H9 (cell line): ENCODE data around the gene PRSS8. TPM values are rescaled to one million over a fixed set of nuclear protein-coding genes. Genes with fewer than 3 reads are reported as not detected.

Experiments
- DNase-seq: peaks from one replicate; pipeline ENCODE4 v3.0.0-alpha.2; 2017
- H2AFZ ChIP-seq: one replicate; pipeline ENCODE4 v1.6.1; 2013; ENCODE audit warnings: mild to moderate bottlenecking, low read length, control low read depth, moderate library complexity
- H2AK5ac ChIP-seq: 2 replicates; pipeline ENCODE4 v1.6.1; 2013; ENCODE audit warnings: low read length, control low read depth, mixed read lengths; ENCODE audit not compliant: insufficient read length
- H2BK120ac ChIP-seq: one replicate; pipeline ENCODE4 v1.6.1; 2013; ENCODE audit warnings: low read depth, mild to moderate bottlenecking, low read length, control low read depth, inconsistent platforms; ENCODE audit not compliant: poor library complexity, severe bottlenecking
- H2BK12ac ChIP-seq: 2 replicates; pipeline ENCODE4 v1.6.1; 2013; ENCODE audit warnings: low read length, control low read depth, mixed read lengths, low read depth; ENCODE audit not compliant: insufficient read length
- H2BK15ac ChIP-seq: 2 replicates; pipeline ENCODE4 v1.6.1; 2013; ENCODE audit warnings: low read depth, low read length, control low read depth
- H2BK20ac ChIP-seq: one replicate; pipeline ENCODE4 v1.6.1; 2013; ENCODE audit warnings: low read depth, mild to moderate bottlenecking, low read length, control low read depth, inconsistent platforms; ENCODE audit not compliant: poor library complexity, severe bottlenecking
- H2BK5ac ChIP-seq: 2 replicates; pipeline ENCODE4 v1.6.1; 2013; ENCODE audit warnings: low read length, control low read depth, mixed read lengths; ENCODE audit not compliant: insufficient read length
- H3K14ac ChIP-seq: 2 replicates; pipeline ENCODE4 v1.6.1; 2013; ENCODE audit warnings: low read length, control low read depth; ENCODE audit not compliant: insufficient read depth
- H3K18ac ChIP-seq: 2 replicates; pipeline ENCODE4 v1.6.1; 2013; ENCODE audit warnings: low read depth, mild to moderate bottlenecking, mixed read lengths, low read length, control low read depth; ENCODE audit not compliant: insufficient read length
- H3K23ac ChIP-seq: 2 replicates; pipeline ENCODE4 v1.6.1; 2013; ENCODE audit warnings: low read length, control low read depth, mixed read lengths, low read depth; ENCODE audit not compliant: insufficient read length
- H3K23me2 ChIP-seq: 2 replicates; pipeline ENCODE4 v1.6.1; 2013; ENCODE audit warnings: low read depth, mild to moderate bottlenecking, mixed read lengths, low read length, control low read depth; ENCODE audit not compliant: insufficient read length, poor library complexity, severe bottlenecking
- H3K27ac ChIP-seq: 2 replicates; pipeline ENCODE4 v1.5.1; 2013; ENCODE audit warnings: low read length, control low read depth, mixed read lengths, low read depth; ENCODE audit not compliant: insufficient read length
- H3K27me3 ChIP-seq: 2 replicates; pipeline ENCODE4 v1.6.1; 2013; ENCODE audit warnings: low read length, control low read depth, inconsistent platforms; ENCODE audit not compliant: insufficient read depth
- H3K4ac ChIP-seq: 2 replicates; pipeline ENCODE4 v1.6.1; 2013; ENCODE audit warnings: low read depth, mild to moderate bottlenecking, control low read depth, inconsistent platforms, low read length, moderate library complexity
- H3K4me1 ChIP-seq: 2 replicates; pipeline ENCODE4 v1.6.1; 2013; ENCODE audit warnings: low read length, control low read depth, inconsistent platforms; ENCODE audit not compliant: insufficient read depth
- H3K4me2 ChIP-seq: 2 replicates; pipeline ENCODE4 v1.6.1; 2013; ENCODE audit warnings: low read length, control low read depth, mixed read lengths; ENCODE audit not compliant: insufficient read length, insufficient read depth
- H3K56ac ChIP-seq: 2 replicates; pipeline ENCODE4 v1.6.1; 2013; ENCODE audit warnings: low read depth, mild to moderate bottlenecking, mixed read lengths, low read length, control low read depth; ENCODE audit not compliant: insufficient read length
- H3K79me1 ChIP-seq: 2 replicates; pipeline ENCODE4 v1.6.1; 2013; ENCODE audit warnings: low read depth, mild to moderate bottlenecking, moderate library complexity, low read length, control low read depth, inconsistent platforms; ENCODE audit not compliant: insufficient read depth, poor library complexity, severe bottlenecking
- H3K79me2 ChIP-seq: 2 replicates; pipeline ENCODE4 v1.6.1; 2013; ENCODE audit warnings: low read length, control low read depth, inconsistent platforms; ENCODE audit not compliant: insufficient read depth
- H3K9ac ChIP-seq: 2 replicates; pipeline ENCODE4 v1.6.1; 2013; ENCODE audit warnings: low read length, control low read depth, mixed read lengths; ENCODE audit not compliant: insufficient read length; ENCODE audit errors: extremely low read depth
- H3K9me3 ChIP-seq: one replicate; pipeline ENCODE4 v1.6.1; 2013; ENCODE audit warnings: low read depth, low read length, inconsistent platforms; ENCODE audit not compliant: control insufficient read depth
- H3T11ph ChIP-seq: one replicate; pipeline ENCODE4 v1.6.1; 2013; ENCODE audit warnings: mild to moderate bottlenecking, low read length, control low read depth, inconsistent platforms
- H4K20me1 ChIP-seq: one replicate; pipeline ENCODE4 v1.6.1; 2013; ENCODE audit not compliant: control insufficient read depth, insufficient read length, insufficient read depth
- H4K5ac ChIP-seq: 2 replicates; pipeline ENCODE4 v1.6.1; 2013; ENCODE audit warnings: low read depth, mild to moderate bottlenecking, mixed read lengths, low read length, control low read depth; ENCODE audit not compliant: insufficient read length
- H4K8ac ChIP-seq: replicated peaks from 2 replicates; pipeline ENCODE4 v1.6.1; 2013; ENCODE audit warnings: low read length, control low read depth, mixed read lengths, low read depth; ENCODE audit not compliant: insufficient read length
- H4K91ac ChIP-seq: 2 replicates; pipeline ENCODE4 v1.6.1; 2013; ENCODE audit warnings: low read depth, mild to moderate bottlenecking, moderate library complexity, mixed read lengths, low read length, control low read depth; ENCODE audit not compliant: insufficient read length
- H3K27ac Mint-ChIP-seq, 3 experiments: 2 replicates in 2 of 3; 3 replicates in 1 of 3; pipeline ENCODE4 v1.8.0; 2020 to 2021; ENCODE audit warnings: mixed read lengths in 3 of 3, mild to moderate bottlenecking in 1 of 3, moderate library complexity in 1 of 3
- H3K27me3 Mint-ChIP-seq: 2 replicates; pipeline ENCODE4 v1.8.0; 2021; ENCODE audit warnings: low read depth, mild to moderate bottlenecking, moderate library complexity, mixed read lengths
- H3K36me3 Mint-ChIP-seq, 3 experiments: 2 replicates in 2 of 3; 3 replicates in 1 of 3; pipeline ENCODE4 v1.8.0; 2020 to 2021; ENCODE audit warnings: low read depth in 3 of 3, mixed read lengths in 3 of 3; ENCODE audit not compliant: insufficient read depth in 1 of 3
- H3K4me1 Mint-ChIP-seq, 2 experiments: 2 replicates each; pipeline ENCODE4 v1.8.0; 2020; ENCODE audit warnings: mixed read lengths in 2 of 2
- H3K4me3 Mint-ChIP-seq, 2 experiments: 2 replicates in 1 of 2; 3 replicates in 1 of 2; pipeline ENCODE4 v1.8.0; 2020 to 2021; ENCODE audit warnings: mild to moderate bottlenecking in 2 of 2, mixed read lengths in 2 of 2, moderate library complexity in 1 of 2
- H3K9me3 Mint-ChIP-seq, 2 experiments: 2 replicates in 1 of 2; 3 replicates in 1 of 2; pipeline ENCODE4 v1.8.0; 2020; ENCODE audit warnings: mild to moderate bottlenecking in 2 of 2, mixed read lengths in 2 of 2, moderate library complexity in 1 of 2
- CTCF ChIP-seq: fragments of 200-600 bp; sonication (generic); conservative IDR thresholded peaks from 3 replicates; pipeline ENCODE4 v1.8.0; 2021; ENCODE audit warnings: antibody characterized with exemption, mild to moderate bottlenecking
- WGBS: extraction: QIAGEN DNeasy Blood & Tissue Kit; methylation state at CpG from one replicate; pipeline ENCODE4 v1.1.7; 2013; ENCODE audit warnings: missing lambda C conversion rate, low lambda C conversion rate, mixed read lengths; ENCODE audit not compliant: insufficient read length; ENCODE audit errors: extremely low coverage; 5-methylcytosine and 5-hydroxymethylcytosine counted together
- total RNA-seq: library from RNA; stranded (reverse); gene quantifications from 2 replicates; pipeline ENCODE4 v1.2.1, GENCODE V29; 2021

PRSS8 gene
- total RNA-seq, 1 experiment from 2014 or later: 64.0 TPM

GRCh38 chr16:31149332-31149731, 13.8 kb upstream of the PRSS8 start:
- Mint-ChIP-seq H3K4me3 (no peak overlapping the region), H3K4me1 (peaks cover 15 to 35% of the 10 kb centered on the region in 2 experiments), H3K27ac (no peak overlapping the region; a peak in 1 of 7 replicates), H3K36me3 (no peaks in the 10 kb centered on the region), H3K27me3 (peaks cover 34% of the 10 kb centered on the region), H3K9me3 (no peaks in the 10 kb centered on the region; a peak in 1 of 5 replicates)
- Histone ChIP-seq H2BK12ac (no peak overlapping the region), H2BK5ac (no peak overlapping the region), H3K9me3 (no peaks in the 10 kb centered on the region), H4K8ac (no peak overlapping the region), H2AK5ac (no peak overlapping the region), H3K9ac (no peak overlapping the region), H3K14ac (no peak overlapping the region), H3K23ac (no peak overlapping the region), H3K79me1 (no peaks in the 10 kb centered on the region), H3T11ph (no peak overlapping the region), H3K27me3 (no peaks in the 10 kb centered on the region), H3K4me1 (no peaks in the 10 kb centered on the region; the same call in 1 of the 2 replicates), H4K5ac (no peak overlapping the region), H2AFZ (no peak overlapping the region), H4K20me1 (no peaks in the 10 kb centered on the region), H3K4ac (no peak overlapping the region), H3K18ac (no peak overlapping the region), H2BK20ac (no peak overlapping the region), H3K4me2 (no peak overlapping the region), H3K79me2 (no peaks in the 10 kb centered on the region), H4K91ac (no peak overlapping the region), H2BK15ac (no peak overlapping the region), H3K27ac (no peak overlapping the region), H2BK120ac (no peak overlapping the region), H3K56ac (no peak overlapping the region), H3K23me2 (peaks cover 7% of the 10 kb centered on the region)
- no peak for DNase-seq
- TF ChIP-seq CTCF: no peak
- WGBS: no CpG with 5 or more reads among the region's 5 CpGs
